Esophagus muscularis mucosa (tissue), 4 donors: ENCODE measurements around the gene LILRA5. TPM values are rescaled to one million over a fixed set of nuclear protein-coding genes. Genes with fewer than 3 reads are reported as not detected.

ENCODE experiments used
- DNase-seq: peaks from one replicate; pipeline ENCODE4 v3.0.0-alpha.2; 2017; ENCODE audit errors: extremely low spot score
- H3K27ac ChIP-seq, 4 donors: fragments of 200-600 bp; sonication (generic); replicated peaks in 1 of 4; 1 replicate in 3 of 4; 2 replicates in 1 of 4; pipeline ENCODE4 v1.5.1; 2016 to 2019; ENCODE audit warnings: mild to moderate bottlenecking in 1 of 4
- H3K27me3 ChIP-seq, 4 donors: fragments of 200-600 bp; sonication (generic); one replicate each; pipeline versions ENCODE4 v1.5.1 to v1.6.0; 2016 to 2019
- H3K36me3 ChIP-seq, 4 donors: fragments of 200-600 bp; sonication (generic); one replicate each; pipeline ENCODE4 v1.5.1; 2016 to 2019
- H3K4me1 ChIP-seq, 4 donors: fragments of 200-600 bp; sonication (generic); one replicate each; pipeline ENCODE4 v1.5.1; 2016 to 2019
- H3K4me3 ChIP-seq, 4 donors: fragments of 200-600 bp; sonication (generic); 1 replicate in 2 of 4; 2 replicates in 2 of 4; pipeline ENCODE4 v1.5.1; 2016 to 2019; ENCODE audit warnings: mild to moderate bottlenecking in 4 of 4, moderate library complexity in 1 of 4
- H3K9me3 ChIP-seq, 4 donors: fragments of 200-600 bp; sonication (generic); 1 replicate in 3 of 4; 2 replicates in 1 of 4; pipeline ENCODE4 v1.5.1; 2016 to 2019
- CTCF ChIP-seq, 3 experiments: fragments of 200-600 bp in 2 of 3; fragments of 450-650 bp in 1 of 3; sonication (generic) in 2 of 3; IDR thresholded peaks; one replicate each; pipeline ENCODE4 v1.5.1; 2017 to 2019; ENCODE audit warnings: antibody characterized with exemption in 3 of 3, mild to moderate bottlenecking in 2 of 3, moderate library complexity in 1 of 3
- EP300 ChIP-seq: sonication (generic); formaldehyde crosslinking; IDR thresholded peaks from one replicate; pipeline ENCODE4 v1.6.1; 2017; ENCODE audit warnings: antibody characterized with exemption
- POLR2A ChIP-seq: fragments of 450-650 bp; IDR thresholded peaks from one replicate; pipeline ENCODE4 v1.6.1; 2017; ENCODE audit warnings: antibody characterized with exemption, moderate library complexity, mild to moderate bottlenecking, low read depth
- POLR2AphosphoS5 ChIP-seq, 2 donors: sonication (generic); formaldehyde crosslinking; IDR thresholded peaks; one replicate each; pipeline ENCODE4 v1.6.1; 2017; ENCODE audit warnings: antibody characterized with exemption in 2 of 2
- WGBS: methylation state at CpG from one replicate; pipeline ENCODE4 v1.1.5; 2018; 5-methylcytosine and 5-hydroxymethylcytosine counted together
- intact Hi-C: fragments of 100-400 bp; cut with DNase I; formaldehyde crosslinking; loops from one replicate; pipeline ENCODE4 v1.15.1; 2023
- total RNA-seq, 4 donors: library from RNA; depleted of rRNA; stranded (reverse); fragments of >200 nt; gene quantifications; one replicate each; pipeline versions ENCODE4 v1.1.0 to v1.2.1, GENCODE V29; 2016

Gene LILRA5
- total RNA-seq, 4 donors from 2014 or later: 1.5 to 12.1 (median 2.7) TPM

- Histone ChIP-seq H3K4me1 (no peaks in the 10 kb centered on the region), H3K27me3 (peaks cover 0 to 45% (median 0%) of the 10 kb centered on the region in 4 donors), H3K4me3 (no peak overlapping the region), H3K9me3 (no peaks in the 10 kb centered on the region), H3K27ac (no peak overlapping the region), H3K36me3 (no peaks in the 10 kb centered on the region)
- no peak for TF ChIP-seq POLR2AphosphoS5 (IDR thresholded peaks at IDR 0.05)
- TF ChIP-seq CTCF (IDR thresholded peaks at IDR 0.05): no peak
- no peak for TF ChIP-seq POLR2A
- no peak for TF ChIP-seq EP300
- WGBS: 77% methylated on average over 12 of the region's 12 CpGs
- intact Hi-C loops: no loop called here
- no peak for DNase-seq
Measured at GRCh38 chr19:54335979-54336892, 23.3 kb upstream of the LILRA5 start.

- Histone ChIP-seq H3K9me3 (no peaks in the 10 kb centered on the region), H3K27ac (no peak overlapping the region), H3K36me3 (no peaks in the 10 kb centered on the region), H3K4me3 (no peak overlapping the region), H3K27me3 (peaks cover 0 to 46% (median 0%) of the 10 kb centered on the region in 4 donors), H3K4me1 (no peaks in the 10 kb centered on the region)
- 37% methylated on average over 5 of the region's 5 CpGs for WGBS
- DNase-seq: no peak
- TF ChIP-seq CTCF (IDR thresholded peaks at IDR 0.05) (no peak), EP300 (no peak), POLR2AphosphoS5 (IDR thresholded peaks at IDR 0.05) (no peak), POLR2A (no peak)
- intact Hi-C loops: no loop called here
Measured at GRCh38 chr19:54335164-54335563, 22.2 kb upstream of the LILRA5 start.

GRCh38 chr19:54333586-54334298 lies 20.8 kb upstream of the LILRA5 start:
- no peaks in the 10 kb centered on the region for H3K36me3 ChIP-seq
- H3K4me1 ChIP-seq: no peaks in the 10 kb centered on the region
- TF ChIP-seq EP300 (no peak), POLR2AphosphoS5 (IDR thresholded peaks at IDR 0.05) (no peak), POLR2A (no peak), CTCF (IDR thresholded peaks at IDR 0.05) (no peak)
- no peak for DNase-seq
- intact Hi-C loops: no loop called here
- H3K27ac ChIP-seq: no peak overlapping the region
- H3K4me3 ChIP-seq: no peak overlapping the region
- WGBS: 59% methylated on average over 3 of the region's 3 CpGs
- no peaks in the 10 kb centered on the region for H3K9me3 ChIP-seq
- H3K27me3 ChIP-seq: peaks cover 0 to 45% (median 0%) of the 10 kb centered on the region in 4 donors

- H3K4me1 ChIP-seq: no peaks in the 10 kb centered on the region
- intact Hi-C loops: no loop called here
- no peak overlapping the region for H3K4me3 ChIP-seq
- DNase-seq: no peak
- H3K36me3 ChIP-seq: no peaks in the 10 kb centered on the region
- H3K9me3 ChIP-seq: no peaks in the 10 kb centered on the region
- WGBS: 60% methylated on average over 1 of the region's 7 CpGs
- peaks cover 0 to 35% (median 0%) of the 10 kb centered on the region in 4 donors for H3K27me3 ChIP-seq
- TF ChIP-seq POLR2AphosphoS5 (IDR thresholded peaks at IDR 0.05) (no peak), CTCF (IDR thresholded peaks at IDR 0.05) (no peak)
- no peak overlapping the region for H3K27ac ChIP-seq
Measured at GRCh38 chr19:54332149-54332548, 19.2 kb upstream of the LILRA5 start.
